ENCODE measurements around the gene EXT2.

- no peak for TF ChIP-seq CTCF (conservative IDR thresholded peaks at IDR 0.05 in 1 of 2, IDR thresholded peaks at IDR 0.05 in 1 of 2; ENCODE audit: low read depth in 1 of 2, low read length in 2 of 2)
- no peak for TF ChIP-seq EZH2 (IDR thresholded peaks at IDR 0.05; ENCODE audit: low read length, missing control alignments)
Measured at GRCh38 chr11:44049832-44050231, 45.6 kb upstream of the EXT2 start.
